HEK293 (cell line): Measurements from ENCODE around the gene FDX2.

ENCODE experiments used
- GLI4 ChIP-seq: fragments of 450-650 bp; formaldehyde crosslinking; IDR thresholded peaks from 2 replicates; pipeline ENCODE4 v1.5.1; 2016; ENCODE audit warnings: missing biosample characterization, missing genetic modification characterization
- RBAK ChIP-seq: fragments of 450-650 bp; formaldehyde crosslinking; IDR thresholded peaks from 2 replicates; pipeline ENCODE4 v1.5.1; 2016; ENCODE audit warnings: missing biosample characterization, missing genetic modification characterization
- TRIM28 ChIP-seq: IDR thresholded peaks from 2 replicates; pipeline ENCODE4 v1.6.1; 2011; ENCODE audit warnings: low read length, control low read depth, borderline replicate concordance
- ZBTB17 ChIP-seq: fragments of 450-650 bp; formaldehyde crosslinking; IDR thresholded peaks from 2 replicates; pipeline ENCODE4 v1.5.1; 2016; ENCODE audit warnings: missing biosample characterization, missing genetic modification characterization
- ZNF214 ChIP-seq: fragments of 450-650 bp; formaldehyde crosslinking; IDR thresholded peaks from 2 replicates; pipeline ENCODE4 v1.5.1; 2017; ENCODE audit warnings: missing biosample characterization, mild to moderate bottlenecking, missing genetic modification characterization, borderline replicate concordance
- ZNF24 ChIP-seq: fragments of 450-650 bp; formaldehyde crosslinking; IDR thresholded peaks from 2 replicates; pipeline ENCODE4 v1.5.1; 2016; ENCODE audit warnings: missing biosample characterization, missing genetic modification characterization
- ZNF248 ChIP-seq: fragments of 450-650 bp; formaldehyde crosslinking; IDR thresholded peaks from 2 replicates; pipeline ENCODE4 v1.5.1; 2017; ENCODE audit warnings: missing biosample characterization, missing genetic modification characterization
- ZNF354C ChIP-seq: fragments of 450-650 bp; formaldehyde crosslinking; IDR thresholded peaks from 2 replicates; pipeline ENCODE4 v1.5.1; 2016; ENCODE audit warnings: missing biosample characterization, missing genetic modification characterization, low read depth, borderline replicate concordance
- TF ChIP-seq, protein P1 (sequence below): IDR thresholded peaks from 2 replicates; pipeline ENCODE4 v1.6.1; 2011; ENCODE audit warnings: mild to moderate bottlenecking, low read depth, low read length, borderline replicate concordance
- TF ChIP-seq, protein P2 (sequence below): fragments of 450-650 bp; formaldehyde crosslinking; IDR thresholded peaks from 2 replicates; pipeline ENCODE4 v1.5.1; 2016; ENCODE audit warnings: missing biosample characterization, missing genetic modification characterization

DNA sequence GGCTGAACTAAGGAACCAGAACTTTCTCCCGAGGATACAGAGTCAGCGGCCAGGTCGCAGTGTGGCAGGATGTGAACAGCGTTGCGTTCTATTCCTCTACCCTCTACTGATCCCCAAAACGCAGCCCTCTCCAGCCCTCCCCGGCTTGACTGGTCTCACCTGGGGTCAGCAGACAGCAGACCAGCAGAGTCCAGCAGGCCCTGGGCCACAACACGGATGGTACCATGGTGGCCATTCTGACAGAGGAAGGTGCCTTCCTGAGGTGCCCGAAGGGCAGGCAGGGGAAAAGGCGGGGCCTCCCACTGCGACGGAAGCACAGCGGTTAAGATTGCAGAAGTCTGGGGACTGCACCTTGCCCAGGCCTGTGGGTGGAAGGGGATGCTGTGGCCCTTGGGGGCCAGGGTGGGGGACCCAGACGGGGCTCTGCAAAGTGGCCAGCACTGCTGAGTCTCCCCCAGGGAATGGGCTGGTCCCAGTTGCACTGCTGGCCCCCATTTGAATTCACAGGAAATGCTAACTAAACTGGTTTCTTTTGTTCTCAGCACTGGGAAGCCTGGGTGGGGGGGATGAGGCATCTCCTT is 23.7 kb upstream of the FDX2 start, which contains the start of gene ICAM3:
- TF ChIP-seq, protein P1, sequence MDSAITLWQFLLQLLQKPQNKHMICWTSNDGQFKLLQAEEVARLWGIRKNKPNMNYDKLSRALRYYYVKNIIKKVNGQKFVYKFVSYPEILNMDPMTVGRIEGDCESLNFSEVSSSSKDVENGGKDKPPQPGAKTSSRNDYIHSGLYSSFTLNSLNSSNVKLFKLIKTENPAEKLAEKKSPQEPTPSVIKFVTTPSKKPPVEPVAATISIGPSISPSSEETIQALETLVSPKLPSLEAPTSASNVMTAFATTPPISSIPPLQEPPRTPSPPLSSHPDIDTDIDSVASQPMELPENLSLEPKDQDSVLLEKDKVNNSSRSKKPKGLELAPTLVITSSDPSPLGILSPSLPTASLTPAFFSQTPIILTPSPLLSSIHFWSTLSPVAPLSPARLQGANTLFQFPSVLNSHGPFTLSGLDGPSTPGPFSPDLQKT = no peak
- TF ChIP-seq ZBTB17 (tag by site-specific recombination) (no peak), TRIM28 (no peak), RBAK (tag by site-specific recombination) (no peak), ZNF24 (tag by site-specific recombination) (no peak), ZNF248 (tag by site-specific recombination) (no peak), GLI4 (tag by site-specific recombination) (no peak), ZNF354C (tag by site-specific recombination) (no peak), ZNF214 (no peak)
- TF ChIP-seq, protein P2, sequence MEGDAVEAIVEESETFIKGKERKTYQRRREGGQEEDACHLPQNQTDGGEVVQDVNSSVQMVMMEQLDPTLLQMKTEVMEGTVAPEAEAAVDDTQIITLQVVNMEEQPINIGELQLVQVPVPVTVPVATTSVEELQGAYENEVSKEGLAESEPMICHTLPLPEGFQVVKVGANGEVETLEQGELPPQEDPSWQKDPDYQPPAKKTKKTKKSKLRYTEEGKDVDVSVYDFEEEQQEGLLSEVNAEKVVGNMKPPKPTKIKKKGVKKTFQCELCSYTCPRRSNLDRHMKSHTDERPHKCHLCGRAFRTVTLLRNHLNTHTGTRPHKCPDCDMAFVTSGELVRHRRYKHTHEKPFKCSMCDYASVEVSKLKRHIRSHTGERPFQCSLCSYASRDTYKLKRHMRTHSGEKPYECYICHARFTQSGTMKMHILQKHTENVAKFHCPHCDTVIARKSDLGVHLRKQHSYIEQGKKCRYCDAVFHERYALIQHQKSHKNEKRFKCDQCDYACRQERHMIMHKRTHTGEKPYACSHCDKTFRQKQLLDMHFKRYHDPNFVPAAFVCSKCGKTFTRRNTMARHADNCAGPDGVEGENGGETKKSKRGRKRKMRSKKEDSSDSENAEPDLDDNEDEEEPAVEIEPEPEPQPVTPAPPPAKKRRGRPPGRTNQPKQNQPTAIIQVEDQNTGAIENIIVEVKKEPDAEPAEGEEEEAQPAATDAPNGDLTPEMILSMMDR = no peak
